ENCODE results near the gene RIT2. TPM values are rescaled to one million over a fixed set of nuclear protein-coding genes. Genes with fewer than 3 reads are reported as not detected.

The RIT2 gene
- total and polyA plus RNA-seq, 2 of the 4 experiments (the other 2 are of a cell fraction), result not detected

DNA sequence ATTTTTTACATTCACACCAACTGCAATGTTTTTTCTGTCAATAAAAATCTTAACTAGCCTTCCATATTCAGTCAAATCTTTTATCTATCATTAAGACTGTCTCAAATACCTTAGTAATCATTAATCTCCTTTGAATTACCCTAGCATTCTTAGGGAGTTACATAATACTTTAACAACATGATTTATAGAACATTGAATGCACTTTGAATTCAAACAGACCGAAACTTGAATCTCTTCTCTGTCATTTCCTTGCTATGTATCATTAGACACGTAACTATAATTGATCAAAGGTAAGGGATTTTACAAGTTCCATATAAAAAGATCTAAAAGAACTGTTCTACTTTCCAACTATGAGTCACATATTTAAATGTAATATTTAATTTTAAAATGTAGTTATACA, 330.9 kb downstream of the RIT2 start:
- DNase-seq (no peak), ATAC-seq (ENCODE audit: low read depth) (no peak)
- H3K56ac ChIP-seq (ENCODE audit: extremely low read depth, insufficient read depth, low read length), result no peak overlapping the region
- no CpG with 5 or more reads among the region's 2 CpGs for WGBS, 2 experiments (ENCODE audit: extremely low coverage in 2 of 2, insufficient read length in 1 of 2)
- no peak overlapping the region for H2AK9ac ChIP-seq (replicated peaks; ENCODE audit: low read depth, low read length, poor library complexity)
- no peaks in the 10 kb centered on the region for H3K27me3 ChIP-seq (ENCODE audit: control insufficient read depth, insufficient read depth, low read length)
- H3K4me1 ChIP-seq (ENCODE audit: control insufficient read depth, insufficient read depth, low read length), result no peaks in the 10 kb centered on the region
- no peak overlapping the region for H2AK5ac ChIP-seq (ENCODE audit: low read depth, low read length)
- no peak overlapping the region for H3K4ac ChIP-seq (ENCODE audit: low read depth, low read length)
- no peak overlapping the region for H2BK5ac ChIP-seq (ENCODE audit: low read depth, low read length, poor library complexity, severe bottlenecking)
- H4K8ac ChIP-seq (ENCODE audit: low read depth in 2 of 2, low read length in 2 of 2), result no peak overlapping the region
- H2AFZ ChIP-seq (replicated peaks; ENCODE audit: low read length, poor library complexity), result no peak overlapping the region
- H4K5ac ChIP-seq (ENCODE audit: low read depth, low read length), result no peak overlapping the region
- TF ChIP-seq BHLHE40 (IDR thresholded peaks at IDR 0.05; ENCODE audit: low read depth, low read length) (no peak), CEBPB (IDR thresholded peaks at IDR 0.05; ENCODE audit: low read depth, low read length) (no peak), POLR2A (IDR thresholded peaks at IDR 0.05; ENCODE audit: low read depth, low read length) (no peak), MAZ (IDR thresholded peaks at IDR 0.05; ENCODE audit: borderline replicate concordance, low read depth, low read length) (no peak), SMC3 (IDR thresholded peaks at IDR 0.05; ENCODE audit: low read depth, low read length) (no peak), CHD1 (IDR thresholded peaks at IDR 0.05; ENCODE audit: low read depth, low read length) (no peak), RCOR1 (IDR thresholded peaks at IDR 0.05; ENCODE audit: insufficient replicate concordance, low read length) (no peak), FOS (IDR thresholded peaks at IDR 0.05; ENCODE audit: low read depth, low read length) (no peak), RFX5 (IDR thresholded peaks at IDR 0.05; ENCODE audit: low read depth, low read length) (no peak), NFE2L2 (IDR thresholded peaks at IDR 0.05; ENCODE audit: low read depth, low read length) (no peak), CTCF (conservative IDR thresholded peaks at IDR 0.05; ENCODE audit: low read depth, low read length) (no peak), MAFK (IDR thresholded peaks at IDR 0.05; ENCODE audit: low read depth, low read length) (no peak)
- TF ChIP-seq, protein P1, sequence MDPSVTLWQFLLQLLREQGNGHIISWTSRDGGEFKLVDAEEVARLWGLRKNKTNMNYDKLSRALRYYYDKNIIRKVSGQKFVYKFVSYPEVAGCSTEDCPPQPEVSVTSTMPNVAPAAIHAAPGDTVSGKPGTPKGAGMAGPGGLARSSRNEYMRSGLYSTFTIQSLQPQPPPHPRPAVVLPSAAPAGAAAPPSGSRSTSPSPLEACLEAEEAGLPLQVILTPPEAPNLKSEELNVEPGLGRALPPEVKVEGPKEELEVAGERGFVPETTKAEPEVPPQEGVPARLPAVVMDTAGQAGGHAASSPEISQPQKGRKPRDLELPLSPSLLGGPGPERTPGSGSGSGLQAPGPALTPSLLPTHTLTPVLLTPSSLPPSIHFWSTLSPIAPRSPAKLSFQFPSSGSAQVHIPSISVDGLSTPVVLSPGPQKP (IDR thresholded peaks at IDR 0.05; ENCODE audit: borderline replicate concordance, low read depth, low read length), result no peak
- TF ChIP-seq, protein P2, sequence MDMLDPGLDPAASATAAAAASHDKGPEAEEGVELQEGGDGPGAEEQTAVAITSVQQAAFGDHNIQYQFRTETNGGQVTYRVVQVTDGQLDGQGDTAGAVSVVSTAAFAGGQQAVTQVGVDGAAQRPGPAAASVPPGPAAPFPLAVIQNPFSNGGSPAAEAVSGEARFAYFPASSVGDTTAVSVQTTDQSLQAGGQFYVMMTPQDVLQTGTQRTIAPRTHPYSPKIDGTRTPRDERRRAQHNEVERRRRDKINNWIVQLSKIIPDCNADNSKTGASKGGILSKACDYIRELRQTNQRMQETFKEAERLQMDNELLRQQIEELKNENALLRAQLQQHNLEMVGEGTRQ (IDR thresholded peaks at IDR 0.05; ENCODE audit: low read depth, low read length), result no peak
- H3K36me3 ChIP-seq (ENCODE audit: control insufficient read depth, insufficient read depth, low read length), result no peaks in the 10 kb centered on the region
- H2BK120ac ChIP-seq (ENCODE audit: low read depth, low read length), result no peak overlapping the region
- no peaks in the 10 kb centered on the region for H3K79me1 ChIP-seq (ENCODE audit: low read depth in 1 of 2, low read length in 2 of 2)
- intact Hi-C loops (cut with micrococcal nuclease), result no loop called here
- no peak overlapping the region for H3K14ac ChIP-seq (replicated peaks; ENCODE audit: low read depth, low read length)
- H4K91ac ChIP-seq (ENCODE audit: insufficient read depth, low read depth, low read length), result no peak overlapping the region
- ChIA-PET CTCF (no interaction called here), POLR2A (ENCODE audit: unreplicated experiment) (no interaction called here)
- H3K9ac ChIP-seq (ENCODE audit: low read depth, low read length), result no peak overlapping the region
- dilution Hi-C loops (cut with HindIII; ENCODE audit: low sequenced_read_pairs, unreplicated experiment), result no loop called here
- no peak overlapping the region for H2BK20ac ChIP-seq (ENCODE audit: low read depth, low read length)
- no TSS peak for BruUV-seq (replicated peaks)
- H4K20me1 ChIP-seq (ENCODE audit: insufficient read depth, low read length), result no peaks in the 10 kb centered on the region
- no peak overlapping the region for H3K4me3 ChIP-seq (ENCODE audit: insufficient read depth, low read depth, low read length)
- H3K23ac ChIP-seq (ENCODE audit: low read depth, low read length), result no peak overlapping the region
- no peak overlapping the region for H3K4me2 ChIP-seq (ENCODE audit: low read depth, low read length)
- no peak overlapping the region for H2BK15ac ChIP-seq (ENCODE audit: low read depth, low read length)
- H3K9me1 ChIP-seq (ENCODE audit: insufficient read depth, low read length), result no peaks in the 10 kb centered on the region
- H3K9me3 ChIP-seq (ENCODE audit: control insufficient read depth, insufficient read depth, low read length), result no peaks in the 10 kb centered on the region
- no peak overlapping the region for H3K18ac ChIP-seq (ENCODE audit: low read depth, low read length)
- in situ Hi-C loops (cut with MboI; ENCODE audit: low sequenced_read_pairs), result no loop called here
- H3K27ac ChIP-seq (ENCODE audit: insufficient read depth, low read length), result no peak overlapping the region
